ENCODE results near the gene CFAP46.
"Not testable (repeated sequence)": the region's sequence is repeated elsewhere in the genome, so short reads cannot be mapped to it uniquely, and the experiment has no call there.

CFAP46 gene

DNA sequence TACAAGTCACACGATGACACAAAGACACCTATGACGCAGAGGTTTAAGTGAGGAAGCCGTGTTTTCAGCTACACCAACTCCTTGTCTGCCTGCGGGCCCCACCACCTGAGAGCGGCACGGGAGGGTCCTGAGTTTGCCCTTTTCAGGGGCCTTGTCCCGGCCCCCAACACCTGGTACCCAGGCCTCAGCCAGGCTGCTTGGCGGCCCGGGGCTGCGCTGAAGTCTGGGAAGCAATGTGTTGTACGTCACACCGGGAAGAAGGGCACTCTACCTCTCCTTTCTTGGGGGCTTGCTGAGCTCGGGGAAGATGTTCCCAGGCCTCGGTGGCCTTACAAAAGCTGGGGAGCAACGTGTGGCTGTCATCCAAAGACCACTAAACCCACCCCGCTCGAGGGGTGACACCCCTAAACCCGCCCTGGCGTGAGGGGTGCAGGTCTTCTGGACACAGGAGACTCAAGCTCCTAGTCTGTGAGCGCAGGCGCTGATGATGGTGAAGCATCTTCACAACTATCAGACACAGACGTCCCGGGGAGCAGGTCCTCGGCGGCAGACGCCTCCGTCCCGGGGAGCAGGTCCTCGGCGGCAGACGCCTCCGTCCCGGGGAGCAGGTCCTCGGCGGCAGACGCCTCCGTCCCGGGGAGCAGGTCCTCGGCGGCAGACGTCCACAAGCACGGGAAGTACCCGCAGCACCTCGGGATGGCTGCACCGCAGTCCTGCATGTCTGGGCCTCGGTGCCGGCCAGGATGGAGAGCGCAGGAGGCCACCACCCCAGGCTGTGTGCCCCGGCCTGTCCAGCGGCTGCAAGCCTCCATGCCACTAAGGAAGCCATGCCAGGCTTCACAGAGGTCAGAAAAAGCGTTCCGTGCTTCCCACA, 15.4 kb downstream of the CFAP46 start:
- DNase-seq: no peak

DNA sequence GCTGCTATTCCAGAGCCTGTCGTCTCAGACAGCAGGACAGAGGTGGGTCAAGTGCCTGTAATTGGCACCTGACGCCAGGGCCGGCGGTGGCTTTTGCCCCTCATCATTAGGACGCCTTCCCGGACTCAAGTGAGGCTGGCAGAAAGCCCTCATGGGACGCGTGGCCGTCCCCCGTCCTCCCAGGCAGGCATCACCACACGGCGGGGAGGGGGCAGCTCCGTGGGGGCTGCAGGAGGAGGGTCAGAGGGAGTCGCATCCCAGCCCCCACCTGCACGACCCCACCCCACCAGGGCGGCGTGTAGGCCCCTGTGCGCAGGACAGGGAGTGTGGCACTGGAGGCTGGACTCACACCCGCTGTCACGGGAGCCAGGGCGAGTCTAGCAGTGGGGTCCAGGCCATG, 16.3 kb downstream of the CFAP46 start:
- no peak for DNase-seq

DNA sequence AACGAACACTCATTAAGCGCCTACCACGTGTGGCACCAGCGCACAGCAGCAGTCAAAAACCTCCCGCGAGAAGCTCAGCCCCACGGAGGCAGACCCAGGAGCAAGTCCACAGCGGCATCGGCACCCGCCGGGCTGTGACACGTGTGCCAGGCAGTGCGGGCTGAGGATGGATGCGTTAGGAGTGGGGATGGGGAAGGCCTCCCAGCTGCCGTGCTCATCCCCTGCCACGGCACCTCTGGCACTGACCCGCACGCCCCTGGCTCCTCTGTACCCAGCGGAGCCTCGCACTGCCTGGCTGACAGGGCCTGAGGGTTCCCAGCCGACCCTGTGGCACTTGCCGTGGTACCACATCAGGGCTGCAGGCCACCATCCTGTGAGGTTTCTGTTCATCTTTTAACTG, 16.8 kb downstream of the CFAP46 start:
- DNase-seq: no peak

GRCh38 chr10:132925071-132925561, 17.3 kb downstream of the CFAP46 start:
- no peak for DNase-seq

- no peak for DNase-seq
These were observed 18.1 kb downstream of the CFAP46 start for GRCh38 chr10:132924046-132924952.

DNA sequence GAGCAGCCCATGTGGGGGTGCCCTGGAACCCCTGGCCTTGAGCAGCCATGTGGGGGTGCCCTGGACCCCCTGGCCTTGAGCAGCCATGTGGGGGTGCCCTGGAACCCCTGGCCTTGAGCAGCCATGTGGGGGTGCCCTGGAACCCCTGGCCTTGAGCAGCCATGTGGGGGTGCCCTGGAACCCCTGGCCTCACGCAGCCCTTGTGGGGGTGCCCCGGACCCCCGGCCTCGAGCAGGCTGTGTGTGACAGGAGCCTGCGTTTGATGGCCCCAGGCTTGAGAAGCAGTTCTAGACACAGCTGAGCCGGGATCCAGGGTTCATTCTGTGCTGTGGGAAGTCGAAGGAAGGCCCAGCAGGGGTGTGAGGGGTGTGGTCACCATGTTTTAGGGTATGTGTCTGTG, 19.0 kb downstream of the CFAP46 start:
- DNase-seq: not testable (repeated sequence)

DNA sequence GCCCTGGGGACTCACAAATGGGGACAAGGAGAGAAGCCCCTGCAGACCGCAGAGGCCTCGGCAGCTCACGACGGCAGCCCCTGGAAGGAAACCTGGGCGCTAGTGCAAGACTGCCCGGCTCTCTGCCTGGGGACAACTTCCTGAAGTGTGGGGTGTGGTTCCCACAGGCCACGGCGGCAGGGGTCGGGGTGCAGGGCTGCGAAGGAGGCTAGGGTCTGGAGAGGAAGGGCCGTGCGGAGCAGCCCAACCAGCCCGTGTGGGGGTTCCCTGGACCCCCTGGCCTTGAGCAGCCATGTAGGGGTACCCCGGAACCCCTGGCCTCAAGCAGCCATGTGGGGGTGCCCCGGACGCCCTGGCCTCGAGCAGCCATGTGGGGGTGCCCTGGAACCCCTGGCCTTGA, 19.5 kb downstream of the CFAP46 start:
- no peak for DNase-seq

- no peak for DNase-seq
These were observed 20.3 kb downstream of the CFAP46 start for GRCh38 chr10:132921818-132922807.

DNA sequence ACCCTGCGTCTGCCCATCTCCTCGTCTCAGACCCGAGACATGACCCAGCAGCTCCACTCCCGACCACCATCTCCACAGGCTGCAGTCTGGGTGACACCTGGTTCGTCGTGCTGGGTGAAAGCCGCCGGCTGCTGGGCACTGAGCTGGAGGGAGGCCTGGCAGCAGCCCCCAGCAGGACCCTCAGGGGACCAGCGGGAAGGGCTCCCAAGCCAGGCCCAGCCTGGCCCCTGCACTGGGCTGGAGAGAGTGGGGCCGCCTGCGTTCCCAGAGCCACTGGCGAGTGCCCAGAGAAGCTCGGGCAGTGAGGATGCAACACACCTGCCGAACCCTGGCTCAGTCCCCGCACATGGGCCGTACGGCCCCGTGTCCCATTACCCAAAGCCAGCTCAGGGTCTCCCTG, 21.3 kb downstream of the CFAP46 start:
- DNase-seq: no peak

GRCh38 chr10:132920101-132920925, 22.1 kb downstream of the CFAP46 start:
- DNase-seq: no peak

GRCh38 chr10:132919374-132920100, 22.8 kb downstream of the CFAP46 start:
- no peak for DNase-seq

DNA sequence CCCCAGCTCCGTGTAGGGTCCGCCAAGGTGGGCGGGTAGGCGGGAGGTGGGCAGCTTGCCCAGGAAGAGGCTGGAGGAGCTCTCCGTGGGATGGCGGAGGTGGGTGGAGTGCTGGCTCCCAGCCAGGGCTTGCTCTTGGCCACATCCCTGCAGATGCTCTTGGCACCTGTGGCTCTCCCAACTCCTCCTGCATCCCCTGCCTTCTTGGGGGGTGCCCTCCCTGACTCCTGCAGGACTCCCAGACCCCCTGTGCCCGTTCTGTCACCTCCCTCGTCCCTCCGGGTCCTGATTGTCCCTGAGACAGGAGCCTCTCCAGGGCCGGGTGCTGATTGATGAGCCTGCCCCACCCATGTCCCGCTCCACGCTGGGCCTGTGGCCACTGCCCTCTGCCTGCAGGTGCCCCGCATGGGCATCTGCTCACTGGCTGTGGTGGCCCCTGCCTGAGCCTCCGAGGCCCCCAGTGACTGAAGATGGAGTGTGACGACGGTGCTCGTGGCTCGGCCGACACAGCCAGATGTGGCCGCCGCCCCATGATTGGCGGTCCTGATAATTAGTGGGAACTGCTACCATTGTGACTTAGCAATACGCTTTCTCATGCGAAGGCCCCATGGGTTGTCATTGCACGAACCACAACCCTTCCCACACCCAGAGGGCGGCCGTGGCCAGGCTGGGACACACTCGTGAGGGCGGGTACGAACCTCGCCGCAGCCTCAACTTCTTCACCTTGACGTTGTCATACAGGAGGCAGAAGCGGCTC, 23.6 kb downstream of the CFAP46 start:
- no peak for DNase-seq

GRCh38 chr10:132918264-132918616, 24.1 kb downstream of the CFAP46 start:
- no peak for DNase-seq

GRCh38 chr10:132916956-132917666, 25.3 kb downstream of the CFAP46 start:
- no peak for DNase-seq

GRCh38 chr10:132916421-132916841, 25.9 kb downstream of the CFAP46 start:
- DNase-seq: no peak

DNA sequence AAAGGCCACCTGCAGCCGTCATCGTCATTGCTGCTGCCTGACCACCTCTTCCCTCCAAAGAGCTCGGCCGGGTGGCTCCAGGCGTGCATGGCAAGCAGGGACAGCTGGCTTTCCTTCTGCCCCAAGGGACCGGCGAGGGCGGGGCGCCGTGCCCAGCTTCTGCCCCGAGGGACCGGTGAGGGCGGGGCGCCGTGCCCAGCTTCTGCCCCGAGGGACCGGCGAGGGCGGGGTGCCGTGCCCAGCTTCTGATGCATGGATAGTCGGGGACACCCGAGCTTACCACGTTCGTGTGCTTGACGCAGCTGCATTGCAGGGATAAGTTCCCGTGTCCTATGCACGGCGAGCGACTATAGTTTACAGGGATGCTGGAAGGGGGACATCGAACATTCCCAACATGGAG, 27.0 kb downstream of the CFAP46 start:
- no peak for DNase-seq

DNA sequence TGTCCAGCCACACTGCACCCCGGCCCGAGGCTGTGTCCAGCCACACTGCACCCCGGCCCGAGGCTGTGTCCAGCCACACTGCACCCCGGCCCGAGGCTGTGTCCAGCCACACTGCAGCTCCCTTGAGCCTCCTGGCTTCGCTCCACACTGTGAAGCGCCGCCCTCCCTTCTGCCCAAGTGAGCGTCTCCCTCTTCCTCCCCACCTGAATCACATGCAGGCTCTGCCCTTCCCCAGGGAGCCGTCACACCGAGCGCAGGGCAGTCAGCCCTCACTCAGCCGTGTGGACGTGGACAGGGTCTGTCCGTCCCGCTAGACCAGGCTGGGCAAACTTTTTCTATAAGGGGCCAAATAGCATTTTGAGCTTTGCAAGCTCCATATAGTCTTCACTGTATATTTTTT, 27.6 kb downstream of the CFAP46 start:
- DNase-seq: no peak

DNA sequence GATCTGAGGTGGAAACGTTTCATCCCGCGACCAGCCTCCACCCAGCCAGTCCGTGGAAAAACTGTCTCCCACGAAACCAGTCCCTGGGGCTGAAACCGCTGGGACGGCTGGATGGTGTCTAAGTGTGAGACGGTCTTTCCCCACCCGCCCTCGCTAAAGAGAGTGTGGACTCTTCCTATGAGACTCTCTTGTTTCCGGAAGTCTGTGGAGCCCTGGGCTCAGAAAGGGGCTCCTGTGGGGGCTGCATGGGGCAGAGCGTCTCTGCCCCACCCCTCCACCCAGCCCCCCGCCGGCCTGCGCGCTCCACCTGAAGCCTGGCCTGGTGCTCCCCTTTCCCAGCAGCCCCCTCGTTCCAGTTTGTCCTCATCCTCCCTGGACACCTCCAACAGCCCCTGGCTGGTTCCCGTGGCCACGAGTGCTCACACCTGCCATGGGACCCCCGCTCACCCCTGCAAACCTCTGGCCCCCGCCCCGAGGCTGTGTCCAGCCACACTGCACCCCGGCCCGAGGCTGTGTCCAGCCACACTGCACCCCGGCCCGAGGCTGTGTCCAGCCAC, 28.7 kb downstream of the CFAP46 start:
- no peak for DNase-seq

Data from NCI-H187 (cell line).